ENCODE results near the gene OSBP2.

OSBP2 gene

DNA sequence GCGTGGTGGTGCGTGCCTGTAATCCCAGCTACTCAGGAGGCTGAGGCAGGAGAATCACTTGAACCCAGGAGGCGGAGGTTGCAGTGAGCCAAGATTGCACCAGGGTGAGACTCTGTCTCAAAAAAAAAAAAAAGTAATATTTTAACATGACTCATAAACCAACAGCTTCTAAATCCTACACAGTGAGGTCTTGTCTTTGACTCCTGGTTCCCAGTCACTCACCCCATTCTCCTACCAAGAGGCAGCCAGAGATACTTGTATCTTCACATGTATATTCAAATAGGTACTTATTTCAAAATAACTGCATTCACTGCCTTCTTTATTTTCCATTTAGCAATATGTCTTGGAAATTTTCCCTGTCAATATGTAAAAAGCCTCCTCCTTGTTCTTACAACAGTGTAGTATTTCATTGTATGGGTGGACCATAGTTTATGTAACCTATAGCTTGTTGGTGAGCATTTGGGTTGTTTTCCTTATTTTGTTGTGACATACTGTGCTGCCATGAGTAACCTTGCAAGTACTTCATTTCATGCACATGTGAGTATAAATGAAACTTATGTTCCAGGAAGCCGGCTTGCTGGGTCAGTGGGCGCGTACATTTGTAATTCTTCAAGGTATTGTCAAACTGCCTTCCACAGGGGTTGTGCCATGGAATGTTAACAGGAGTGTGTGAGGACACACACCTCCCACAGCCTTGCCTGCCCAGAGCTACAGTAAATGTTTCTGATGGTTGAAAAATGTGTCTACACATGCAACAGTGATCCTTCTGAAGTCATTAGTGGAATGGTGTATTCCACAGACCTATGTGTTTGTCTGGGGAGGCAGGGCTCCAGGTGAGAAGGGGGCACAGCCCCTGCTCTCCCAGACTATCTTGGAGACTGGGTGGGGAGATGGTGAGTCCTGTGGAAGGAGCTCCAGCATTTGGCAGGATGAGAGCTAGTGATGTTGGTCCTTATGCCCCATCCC is 47.9 kb downstream of the OSBP2 start:
- H3K4me3 ChIP-seq (ENCODE audit: low read length) = no peak overlapping the region
- no peak for TF ChIP-seq CTCF (conservative IDR thresholded peaks at IDR 0.05; ENCODE audit: low read depth, low read length)
- no peak for DNase-seq (ENCODE audit: low read depth)

- DNase-seq (ENCODE audit: low read depth) = no peak
- no peak for TF ChIP-seq CTCF (conservative IDR thresholded peaks at IDR 0.05; ENCODE audit: low read depth, low read length)
- no peak overlapping the region for H3K4me3 ChIP-seq (ENCODE audit: low read length)
These were observed 48.8 kb downstream of the OSBP2 start for GRCh38 chr22:30743257-30744020.

- DNase-seq (ENCODE audit: low read depth) = no peak
- no peak for TF ChIP-seq CTCF (conservative IDR thresholded peaks at IDR 0.05; ENCODE audit: low read depth, low read length)
- no peak overlapping the region for H3K4me3 ChIP-seq (ENCODE audit: low read length)
These were observed 49.5 kb downstream of the OSBP2 start for GRCh38 chr22:30744224-30744623.

DNA sequence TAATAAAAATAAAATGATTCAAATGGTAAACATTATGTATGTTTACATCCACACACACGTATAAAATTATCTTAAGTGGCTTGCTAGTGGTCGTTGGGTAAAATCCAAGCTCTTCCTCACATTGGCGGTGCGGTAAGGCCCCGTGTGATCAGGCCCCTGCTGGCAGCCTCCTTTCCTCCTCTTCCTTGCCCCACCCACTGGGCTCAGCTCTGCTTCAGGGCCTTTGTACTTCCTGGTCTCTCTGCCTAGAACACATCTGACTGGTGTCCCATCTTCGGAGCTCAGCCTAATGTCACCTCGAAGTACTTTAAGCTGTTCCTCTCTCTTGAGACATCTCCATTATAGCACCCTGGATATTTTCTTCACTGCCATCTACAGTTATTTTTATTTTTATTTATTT is 52.8 kb downstream of the OSBP2 start:
- TF ChIP-seq CTCF (conservative IDR thresholded peaks at IDR 0.05; ENCODE audit: low read depth, low read length) = no peak
- DNase-seq (ENCODE audit: low read depth) = no peak
- H3K4me3 ChIP-seq (ENCODE audit: low read length) = no peak overlapping the region

GRCh38 chr22:30749272-30749671 is 54.6 kb downstream of the OSBP2 start:
- DNase-seq (ENCODE audit: low read depth) = no peak
- no peak for TF ChIP-seq CTCF (conservative IDR thresholded peaks at IDR 0.05; ENCODE audit: low read depth, low read length)
- no peak overlapping the region for H3K4me3 ChIP-seq (ENCODE audit: low read length)

GRCh38 chr22:30749849-30750248 is 55.2 kb downstream of the OSBP2 start:
- no peak for DNase-seq (ENCODE audit: low read depth)
- H3K4me3 ChIP-seq (ENCODE audit: low read length) = no peak overlapping the region
- no peak for TF ChIP-seq CTCF (conservative IDR thresholded peaks at IDR 0.05; ENCODE audit: low read depth, low read length)
